Retinal pigment epithelial cell (primary cell): ENCODE data around the gene STAM.
A peak's percentile ranks its signal among the peaks of the same experiment; 100 is the strongest.
"Not testable (repeated sequence)": the region's sequence is repeated elsewhere in the genome, so short reads cannot be mapped to it uniquely, and the experiment has no call there.

Experiments
- DNase-seq: peaks from one replicate; pipeline ENCODE4 v3.0.0-alpha.2; 2010; ENCODE audit warnings: low read depth
- H3K4me3 ChIP-seq: 2 replicates; pipeline ENCODE4 v1.5.1; 2011; ENCODE audit warnings: mild to moderate bottlenecking, low read length, control low read depth, moderate library complexity
- CTCF ChIP-seq: conservative IDR thresholded peaks from 2 replicates; pipeline ENCODE4 v1.5.1; 2011; ENCODE audit warnings: low read depth, low read length, control low read depth, inconsistent platforms

Gene STAM

DNA sequence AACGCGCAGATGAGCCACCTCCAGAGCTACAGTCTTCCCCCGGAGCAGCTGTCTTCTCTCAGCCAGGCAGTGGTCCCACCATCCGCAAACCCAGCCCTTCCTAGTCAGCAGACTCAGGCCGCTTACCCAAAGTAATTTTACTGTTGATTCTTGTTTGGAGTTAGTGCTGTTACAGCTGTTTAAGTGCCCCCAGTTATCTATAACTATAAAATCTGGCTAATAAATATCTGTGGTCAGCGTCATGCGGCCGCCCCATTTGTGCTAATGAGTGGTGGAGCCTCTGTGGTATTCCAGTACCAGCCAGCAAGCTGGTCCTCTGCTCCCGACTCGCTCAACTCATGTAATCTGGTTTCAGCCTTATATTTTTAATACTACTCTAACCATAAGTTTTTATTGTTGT is 64.9 kb downstream of the STAM start:
- TF ChIP-seq CTCF, result no peak
- H3K4me3 ChIP-seq, result no peak overlapping the region
- DNase-seq, result no peak

DNA sequence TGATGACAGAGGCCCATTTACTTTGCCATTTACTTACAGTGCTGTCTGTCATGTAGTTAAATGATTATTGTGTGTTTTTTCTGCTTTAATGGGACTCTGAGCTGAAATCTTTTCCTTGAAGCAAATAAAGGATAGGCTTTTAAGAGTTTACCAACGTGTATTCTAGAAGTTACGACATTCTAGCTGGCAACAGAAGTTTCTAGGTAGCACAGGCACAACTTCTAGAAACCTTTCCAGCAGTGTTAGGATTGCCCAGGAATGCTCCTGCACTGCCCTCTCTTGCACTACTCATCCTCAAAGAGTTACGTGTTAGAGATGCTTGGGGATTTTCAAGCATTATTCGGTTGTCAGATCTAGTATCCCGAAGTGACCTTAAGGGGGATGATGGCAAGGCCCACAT is 65.5 kb downstream of the STAM start:
- H3K4me3 ChIP-seq, result no peak overlapping the region
- no peak for DNase-seq
- no peak for TF ChIP-seq CTCF

- no peak for TF ChIP-seq CTCF
- no peak overlapping the region for H3K4me3 ChIP-seq
These were observed 66.2 kb downstream of the STAM start for GRCh38 chr10:17710181-17710580.

DNA sequence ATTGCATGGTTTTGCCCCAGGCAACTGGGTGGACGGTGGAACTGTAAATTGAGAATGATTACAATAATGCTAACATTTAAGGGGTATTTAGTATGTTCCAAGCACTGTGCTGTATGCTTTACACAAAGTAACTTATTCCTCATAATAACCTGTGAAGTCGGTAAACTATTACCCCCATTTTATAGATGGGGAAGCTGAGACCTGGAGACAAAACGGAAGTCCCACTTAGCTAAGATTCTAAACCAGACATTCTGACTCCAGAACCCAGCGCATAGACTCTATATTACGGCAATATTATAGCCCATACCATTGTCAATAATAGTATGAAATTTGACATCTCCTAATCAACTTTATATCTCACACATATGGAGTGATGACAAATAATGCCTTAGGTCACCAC is 68.1 kb downstream of the STAM start:
- no peak for DNase-seq
- no peak for TF ChIP-seq CTCF
- H3K4me3 ChIP-seq, result no peak overlapping the region

More at GRCh38 chr10:17710181-17710580, 66.2 kb downstream of the STAM start:
- DNase-seq, result no peak

GRCh38 chr10:17712717-17713471 is 68.9 kb downstream of the STAM start:
- no peak for DNase-seq
- no peak overlapping the region for H3K4me3 ChIP-seq

DNA sequence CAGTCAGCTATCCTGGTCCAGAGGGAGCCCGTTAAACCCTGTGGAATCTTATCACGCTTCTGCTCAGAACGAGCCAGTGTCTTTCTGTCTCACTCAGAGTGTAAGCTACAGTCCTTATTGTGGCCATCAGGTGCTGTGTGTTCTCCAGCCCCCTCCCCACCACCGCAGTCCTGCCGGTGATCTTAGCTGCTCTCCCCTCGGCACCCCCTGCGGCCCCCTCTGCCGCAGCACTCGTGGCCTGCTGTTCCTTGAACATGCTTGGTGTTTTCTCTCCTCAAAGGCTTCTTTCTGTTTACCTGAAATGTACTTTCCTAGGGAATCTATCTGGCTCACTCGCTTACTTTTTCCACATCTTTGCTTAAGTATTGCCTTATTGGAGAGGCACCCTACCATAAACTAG is 69.8 kb downstream of the STAM start:
- no peak overlapping the region for H3K4me3 ChIP-seq
- no peak for TF ChIP-seq CTCF
- no peak for DNase-seq

More at GRCh38 chr10:17712717-17713471, 68.9 kb downstream of the STAM start:
- no peak for TF ChIP-seq CTCF

GRCh38 chr10:17716161-17716560 is 72.2 kb downstream of the STAM start:
- no peak overlapping the region for H3K4me3 ChIP-seq
- peak; percentile 15 for DNase-seq
- no peak for TF ChIP-seq CTCF

DNA sequence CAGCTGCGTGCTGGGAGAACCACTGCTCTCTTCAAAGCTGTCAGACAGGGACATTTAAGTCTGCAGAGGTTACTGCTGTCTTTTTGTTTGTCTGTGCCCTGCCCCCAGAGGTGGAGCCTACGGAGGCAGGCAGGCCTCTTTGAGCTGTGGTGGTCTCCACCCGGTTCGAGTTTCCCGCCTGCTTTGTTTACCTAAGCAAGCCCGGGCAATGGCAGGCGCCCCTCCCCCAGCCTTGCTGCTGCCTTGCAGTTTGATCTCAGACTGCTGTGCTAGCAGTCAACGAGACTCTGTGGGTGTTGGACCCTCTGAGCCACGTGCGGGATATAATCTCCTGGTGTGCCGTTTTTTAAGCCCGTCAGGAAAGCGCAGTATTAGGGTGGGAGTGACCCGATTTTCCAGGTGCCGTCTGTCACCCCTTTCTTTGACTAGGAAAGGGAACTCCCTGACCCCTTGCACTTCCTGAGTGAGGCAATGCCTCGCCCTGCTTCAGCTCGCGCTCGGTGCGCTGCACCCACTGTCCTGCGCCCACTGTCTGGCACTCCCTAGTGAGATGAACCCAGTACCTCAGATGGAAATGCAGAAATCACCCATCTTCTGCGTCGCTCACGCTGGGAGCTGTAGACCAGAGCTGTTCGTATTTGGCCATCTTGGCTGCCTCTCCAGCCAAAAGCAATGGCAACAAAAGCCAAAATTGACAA is 78.5 kb downstream of the STAM start:
- not testable (repeated sequence) for DNase-seq, H3K4me3 ChIP-seq
